HG03066 (cell line): Measurements from ENCODE around the gene LRRIQ3.

Experiments used
- ATAC-seq: cut with Tn5 transposase; IDR thresholded peaks from one replicate; pipeline ENCODE4 v1.9.1; 2021; ENCODE audit warnings: low read depth; ENCODE audit not compliant: unreplicated experiment

Gene LRRIQ3

DNA sequence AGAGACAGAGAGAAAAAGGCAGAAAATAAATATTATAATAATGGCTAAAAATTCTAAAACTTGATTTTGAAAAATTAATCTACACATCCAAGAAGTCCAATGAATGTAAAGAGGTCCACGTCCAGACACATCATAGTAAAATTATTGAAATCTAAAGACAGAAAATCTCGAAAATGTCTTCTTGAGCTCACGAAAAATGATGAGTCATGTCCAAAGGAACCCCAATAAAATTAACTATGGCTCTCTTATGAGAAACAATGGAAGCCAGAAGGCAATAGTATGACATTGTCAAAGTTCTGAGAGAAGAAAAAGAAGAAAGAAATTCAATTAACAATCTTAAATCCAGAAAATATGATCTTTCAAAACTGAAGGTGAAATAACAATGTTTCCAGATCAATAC lies 84.6 kb downstream of the LRRIQ3 start:
- no peak for ATAC-seq

GRCh38 chr1:74107394-74107793 lies 90.6 kb downstream of the LRRIQ3 start:
- no peak for ATAC-seq

- no peak for ATAC-seq
Measured at GRCh38 chr1:74091371-74091770, 106.6 kb downstream of the LRRIQ3 start.

DNA sequence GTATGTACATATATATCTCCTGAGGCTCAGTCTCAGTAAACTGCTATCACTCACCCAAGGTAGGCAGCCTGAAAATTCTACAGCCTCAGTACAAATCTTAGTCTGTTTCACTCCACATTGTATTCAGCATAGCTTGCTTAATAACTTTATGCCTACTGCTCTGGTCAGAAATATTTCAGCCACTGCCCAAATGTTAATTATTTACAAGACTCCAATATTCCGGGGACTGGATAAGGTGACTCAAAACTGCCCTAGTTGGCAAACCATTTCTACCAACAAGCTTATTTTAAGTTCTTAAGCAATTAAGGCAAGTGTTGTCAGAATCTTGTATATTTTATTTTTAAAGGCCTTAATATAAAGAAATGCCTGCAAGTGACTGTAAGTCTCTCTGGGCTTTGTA lies 114.8 kb downstream of the LRRIQ3 start:
- no peak for ATAC-seq

GRCh38 chr1:74065081-74065480 lies 132.9 kb downstream of the LRRIQ3 start:
- no peak for ATAC-seq

DNA sequence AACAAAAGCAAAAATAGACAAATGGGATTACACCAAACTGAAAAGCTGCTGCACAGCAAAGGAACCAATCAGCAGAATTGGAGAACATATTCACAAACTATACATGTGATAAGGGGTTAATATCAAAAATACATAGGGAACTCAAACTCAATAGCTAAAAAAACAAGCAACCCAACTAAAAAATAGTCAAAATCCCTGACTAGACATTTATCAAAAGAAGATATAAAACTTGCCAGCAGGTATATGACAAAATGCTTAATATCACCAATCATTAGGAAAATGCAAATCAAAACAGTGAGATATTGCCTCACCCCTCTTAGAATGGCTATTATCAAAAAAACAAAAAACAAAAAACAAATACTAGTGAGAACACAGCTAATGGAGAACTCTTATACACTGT lies 140.3 kb downstream of the LRRIQ3 start:
- ATAC-seq, result no peak

GRCh38 chr1:74053407-74053806 lies 144.6 kb downstream of the LRRIQ3 start:
- no peak for ATAC-seq

- ATAC-seq, result no peak
Measured at GRCh38 chr1:74050386-74050785, 147.6 kb downstream of the LRRIQ3 start.

- no peak for ATAC-seq
Measured at GRCh38 chr1:74038042-74038441, 159.9 kb downstream of the LRRIQ3 start.

DNA sequence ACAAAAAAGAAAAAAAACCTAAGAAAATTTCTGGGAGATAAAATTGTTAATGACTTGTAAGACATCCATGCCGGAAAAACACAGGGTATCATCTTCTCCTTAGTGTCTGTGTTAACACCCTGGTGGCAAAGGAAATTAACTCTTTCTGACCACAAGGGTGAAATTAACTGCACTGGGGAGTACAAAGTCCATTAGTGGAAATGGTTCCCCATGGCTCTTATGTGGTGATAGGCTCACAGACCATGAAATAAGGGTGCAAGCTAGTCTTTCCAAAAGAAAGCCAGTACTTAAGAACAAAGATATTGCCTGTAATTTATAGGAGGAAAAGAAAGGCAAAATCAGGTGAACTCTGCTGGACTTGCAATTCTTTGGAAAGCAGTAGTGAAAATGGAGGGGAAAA lies 185.4 kb downstream of the LRRIQ3 start:
- ATAC-seq, result no peak

DNA sequence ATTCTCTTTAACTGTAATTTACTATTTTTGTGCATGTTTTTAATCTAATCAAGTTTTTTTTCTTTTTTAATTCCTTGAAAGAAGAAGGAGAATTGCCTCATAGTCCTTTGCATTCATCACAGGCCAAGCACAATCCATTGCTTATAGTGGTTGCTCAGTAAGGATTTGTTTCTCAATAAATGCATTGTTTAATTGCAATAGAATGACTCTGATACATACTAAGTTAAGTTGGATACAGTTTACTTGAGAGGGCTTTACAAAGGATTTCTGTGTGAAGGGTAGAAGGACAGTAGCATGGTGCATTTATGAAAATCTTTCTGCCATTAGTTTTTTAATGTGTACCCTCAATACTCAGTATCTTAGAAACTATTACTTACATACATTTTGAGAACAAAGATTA lies 186.2 kb downstream of the LRRIQ3 start:
- ATAC-seq, result no peak

DNA sequence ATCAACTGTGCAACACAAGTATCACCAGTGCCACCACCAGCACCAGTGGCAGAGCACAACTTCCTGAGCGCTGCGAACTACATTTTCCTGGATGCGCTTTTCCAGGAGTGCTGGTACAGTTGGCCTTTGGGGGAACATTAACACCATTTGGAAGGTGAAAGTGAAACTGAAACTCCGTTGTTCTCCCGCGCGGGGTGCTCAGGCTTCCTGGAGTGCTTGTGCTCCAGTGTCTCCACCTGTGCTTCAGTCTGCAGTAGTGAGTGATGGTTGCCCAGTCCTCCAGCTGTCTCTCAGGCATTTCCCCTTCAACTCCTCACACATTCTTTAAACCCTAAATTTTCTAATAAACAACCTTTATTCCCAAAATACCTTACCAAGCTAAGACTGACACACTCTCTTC lies 187.8 kb downstream of the LRRIQ3 start:
- ATAC-seq, result no peak

DNA sequence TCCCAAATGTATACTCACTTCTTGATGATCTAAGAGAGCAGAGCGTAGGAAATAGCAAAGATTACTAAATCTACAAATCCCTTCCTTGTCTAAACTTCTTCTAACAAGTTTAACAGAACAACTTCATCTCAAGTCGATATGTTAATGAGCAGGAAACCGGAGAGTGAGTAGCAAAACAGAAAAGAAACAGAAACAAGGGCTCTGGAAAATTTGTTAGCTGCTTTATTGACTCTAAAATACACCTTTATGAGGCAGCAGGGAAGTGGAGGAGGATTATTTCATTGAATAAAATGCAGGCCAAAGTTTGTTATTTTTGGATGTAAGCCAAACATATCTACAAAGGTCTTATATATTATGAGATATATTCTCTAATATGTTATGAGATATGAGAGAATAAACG lies 192.4 kb downstream of the LRRIQ3 start:
- no peak for ATAC-seq

- no peak for ATAC-seq
Measured at GRCh38 chr1:74003806-74004205, 194.2 kb downstream of the LRRIQ3 start.

- ATAC-seq, result no peak
Measured at GRCh38 chr1:73998348-73998959, 199.5 kb downstream of the LRRIQ3 start.

GRCh38 chr1:73980324-73981040 lies 217.5 kb downstream of the LRRIQ3 start:
- ATAC-seq, result no peak

- no peak for ATAC-seq
Measured at GRCh38 chr1:73979684-73980083, 218.3 kb downstream of the LRRIQ3 start.

GRCh38 chr1:73978964-73979363 lies 219.0 kb downstream of the LRRIQ3 start:
- ATAC-seq, result no peak
